ENCODE measurements around the gene SGMS1.
"Not testable (repeated sequence)": the region's sequence is repeated elsewhere in the genome, so short reads cannot be mapped to it uniquely, and the experiment has no call there.

SGMS1 gene

DNA sequence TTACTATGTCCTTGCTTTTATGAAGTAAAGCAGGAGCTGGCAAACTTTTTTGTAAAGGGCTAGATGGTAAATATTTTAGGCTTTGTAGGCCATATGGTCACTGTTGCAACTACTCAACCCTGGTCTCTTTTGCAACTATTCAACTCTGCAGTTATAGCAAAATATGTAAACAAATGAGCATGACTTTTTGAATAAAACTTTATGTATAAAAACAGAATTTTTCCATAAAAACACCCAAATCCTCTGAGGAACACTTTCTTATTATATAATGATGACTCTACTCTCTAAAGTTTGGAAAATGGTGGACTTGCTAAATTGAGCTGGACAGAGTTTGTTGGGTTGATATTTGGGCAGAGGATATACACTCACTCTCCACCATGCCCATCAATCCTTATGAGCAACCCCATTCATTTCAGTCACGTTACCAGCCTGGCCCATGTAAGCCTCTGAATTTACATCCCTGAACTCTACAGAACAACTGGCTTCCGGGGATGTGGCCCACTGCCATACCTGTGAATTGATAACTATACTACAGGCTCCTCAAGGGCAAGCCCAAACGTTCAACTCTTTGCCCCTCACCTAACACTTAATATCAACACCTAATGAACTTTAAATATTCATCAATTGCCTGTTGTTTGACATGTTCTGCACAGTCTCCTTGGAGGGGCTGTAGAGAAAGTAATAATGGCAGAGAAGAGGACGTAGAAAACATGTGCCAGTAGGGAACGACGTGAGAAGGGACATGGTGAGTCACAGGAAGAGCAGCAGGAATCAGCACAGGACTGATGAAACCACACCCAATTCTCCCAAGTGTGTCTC, 37.6 kb downstream of the SGMS1 start:
- no peak overlapping the region for H3K4me3 ChIP-seq (ENCODE audit: low read depth, low read length)

DNA sequence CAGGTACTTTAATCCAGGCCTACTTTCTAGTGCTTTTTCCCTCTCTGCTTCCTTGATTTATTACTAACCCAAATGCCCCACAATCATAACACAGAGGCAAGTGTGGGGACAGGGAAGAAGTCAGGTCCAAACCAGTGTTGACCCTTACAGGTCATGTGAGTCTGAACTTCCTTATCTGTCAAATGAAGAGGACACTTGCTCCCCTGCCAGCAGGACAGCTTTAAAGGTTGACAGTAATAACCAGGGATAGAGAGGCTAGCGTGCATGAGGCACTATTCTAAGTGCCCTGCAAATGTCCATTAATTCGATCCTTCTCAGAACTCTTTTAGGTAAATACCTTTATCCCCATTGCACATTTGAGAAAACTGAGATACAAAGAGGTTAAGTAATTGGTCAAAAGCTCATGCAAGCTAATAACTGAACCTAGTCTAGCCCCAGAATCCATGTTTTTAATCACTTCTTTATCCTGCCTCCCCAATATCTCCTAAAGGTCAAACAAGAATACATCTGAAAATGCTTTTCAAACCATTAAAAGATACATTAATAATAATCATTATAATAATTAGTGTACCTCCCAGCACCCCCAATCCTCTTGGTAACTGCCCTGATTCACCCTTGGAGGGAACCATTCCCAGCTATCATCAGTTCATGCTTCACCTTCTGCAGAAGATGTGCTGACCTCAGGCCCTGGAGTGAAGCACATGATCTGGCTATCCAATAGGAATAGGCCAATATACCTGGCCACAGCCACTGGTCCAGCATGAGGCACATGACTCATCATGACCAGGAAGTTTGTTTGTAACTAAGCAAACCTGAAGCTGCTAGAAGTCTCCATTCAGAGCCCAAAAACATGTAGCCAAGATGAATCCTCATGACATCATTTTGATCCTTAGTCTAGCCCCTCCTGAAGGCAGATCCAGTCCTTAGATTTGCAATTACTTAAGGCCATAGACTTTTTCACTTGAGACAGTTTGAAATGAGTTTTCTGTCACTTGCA, 40.7 kb downstream of the SGMS1 start:
- H3K4me3 ChIP-seq (ENCODE audit: low read depth, low read length), result no peak overlapping the region

- H3K4me3 ChIP-seq (ENCODE audit: low read depth, low read length), result no peak overlapping the region
Measured at GRCh38 chr10:50582046-50582445, 41.7 kb downstream of the SGMS1 start.

DNA sequence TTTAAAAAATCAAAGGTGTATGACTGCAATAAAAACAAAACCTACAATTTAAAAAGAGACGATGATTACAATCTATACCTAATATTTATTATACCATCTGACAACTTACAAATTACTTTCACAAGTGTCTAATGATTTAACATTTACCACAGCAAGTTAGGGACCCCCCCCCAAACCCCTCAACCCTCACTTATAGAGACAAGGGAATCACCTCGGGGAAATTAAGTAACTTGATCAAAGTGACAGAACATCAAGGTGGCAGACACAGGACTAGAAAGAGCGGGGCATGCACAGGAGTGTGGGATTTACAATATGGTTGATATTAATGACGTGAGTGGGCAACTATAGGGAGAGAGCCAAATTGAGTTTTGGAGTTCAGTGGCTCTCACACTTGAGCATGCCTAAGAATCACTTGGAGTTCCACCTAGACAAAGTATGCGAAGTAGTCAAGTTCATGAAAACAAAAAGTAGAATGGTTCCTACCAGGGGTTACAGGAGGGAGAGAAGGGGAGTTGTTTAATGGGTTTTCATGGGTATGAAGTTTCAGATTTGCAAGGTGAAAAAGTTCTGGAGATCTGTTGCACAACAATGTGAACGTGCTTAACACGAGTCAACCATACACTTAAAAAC, 43.4 kb downstream of the SGMS1 start:
- no peak overlapping the region for H3K4me3 ChIP-seq (ENCODE audit: low read depth, low read length)

DNA sequence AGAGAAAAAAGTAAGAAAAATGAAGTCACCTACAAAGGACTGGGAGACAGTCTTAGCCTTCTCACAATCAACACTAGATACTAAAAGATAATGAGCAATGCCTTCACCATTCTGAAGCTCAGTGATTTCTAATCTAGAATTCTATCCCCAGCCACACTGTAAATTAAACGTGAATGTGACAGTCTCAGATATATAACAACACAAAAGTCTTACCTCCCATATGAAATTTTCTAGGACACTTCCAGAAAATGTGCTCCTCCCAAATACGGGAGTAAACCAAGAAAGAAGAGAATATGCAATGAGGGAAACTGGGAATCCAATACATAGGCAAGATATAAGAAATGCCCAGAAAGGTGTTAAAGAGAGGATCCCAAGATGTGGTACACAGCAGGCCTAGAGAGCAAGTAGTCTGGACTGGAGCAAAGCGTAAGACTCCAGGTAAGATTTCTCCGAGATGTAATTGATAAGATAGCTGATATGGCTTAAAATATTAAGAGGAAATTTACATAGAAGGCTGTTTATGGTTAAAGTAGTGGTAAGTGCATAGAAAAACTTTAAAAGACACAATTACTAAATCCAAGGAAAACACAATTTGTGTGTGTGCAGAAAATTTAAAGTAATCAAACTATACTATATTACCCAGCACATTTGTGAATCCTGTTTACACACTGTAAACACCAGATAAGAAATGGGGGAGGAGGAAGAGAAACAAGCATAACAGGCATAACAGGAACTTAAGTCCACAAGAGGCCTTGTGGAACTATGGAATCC, 44.1 kb downstream of the SGMS1 start:
- no peak overlapping the region for H3K4me3 ChIP-seq (ENCODE audit: low read depth, low read length)

DNA sequence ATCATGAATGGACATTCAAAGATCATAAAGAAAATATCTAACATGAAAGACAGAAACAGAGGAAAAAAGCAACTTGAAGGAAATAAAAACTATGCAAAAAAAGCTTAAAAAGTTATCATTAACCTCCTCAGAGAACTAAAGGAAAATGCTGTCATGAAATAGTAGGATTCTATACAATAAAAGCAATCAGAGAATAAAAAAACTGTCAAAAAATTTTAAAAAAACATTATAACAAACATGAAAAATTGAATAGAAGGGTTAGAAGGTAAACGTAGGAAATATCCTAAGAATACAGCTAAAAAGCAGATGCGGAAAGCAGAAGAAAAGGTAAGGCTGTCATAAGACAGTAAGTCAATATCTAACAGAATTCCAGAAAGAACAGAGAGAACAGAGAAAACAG, 44.8 kb downstream of the SGMS1 start:
- no peak overlapping the region for H3K4me3 ChIP-seq (ENCODE audit: low read depth, low read length)

GRCh38 chr10:50577681-50578350, 45.9 kb downstream of the SGMS1 start:
- no peak overlapping the region for H3K4me3 ChIP-seq (ENCODE audit: low read depth, low read length)

DNA sequence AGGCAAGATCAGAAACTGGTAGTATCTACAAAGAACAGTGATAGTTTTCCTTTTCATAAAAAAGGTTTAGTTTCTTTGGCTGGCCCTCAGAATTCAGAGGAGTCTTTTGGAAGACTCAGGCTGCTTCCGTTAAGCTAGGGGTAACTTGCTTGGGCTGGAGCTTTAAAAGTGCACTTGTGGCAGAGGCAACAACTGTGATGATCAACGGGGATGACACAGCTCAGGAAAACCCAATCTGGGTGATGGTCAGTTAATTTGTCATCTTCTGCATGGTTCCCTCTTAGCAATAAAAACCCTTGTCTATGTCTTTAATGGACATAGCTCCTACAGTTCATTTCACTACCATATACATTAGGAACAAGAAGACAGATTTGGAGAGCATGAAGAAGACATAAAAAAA, 46.7 kb downstream of the SGMS1 start:
- no peak overlapping the region for H3K4me3 ChIP-seq (ENCODE audit: low read depth, low read length)

DNA sequence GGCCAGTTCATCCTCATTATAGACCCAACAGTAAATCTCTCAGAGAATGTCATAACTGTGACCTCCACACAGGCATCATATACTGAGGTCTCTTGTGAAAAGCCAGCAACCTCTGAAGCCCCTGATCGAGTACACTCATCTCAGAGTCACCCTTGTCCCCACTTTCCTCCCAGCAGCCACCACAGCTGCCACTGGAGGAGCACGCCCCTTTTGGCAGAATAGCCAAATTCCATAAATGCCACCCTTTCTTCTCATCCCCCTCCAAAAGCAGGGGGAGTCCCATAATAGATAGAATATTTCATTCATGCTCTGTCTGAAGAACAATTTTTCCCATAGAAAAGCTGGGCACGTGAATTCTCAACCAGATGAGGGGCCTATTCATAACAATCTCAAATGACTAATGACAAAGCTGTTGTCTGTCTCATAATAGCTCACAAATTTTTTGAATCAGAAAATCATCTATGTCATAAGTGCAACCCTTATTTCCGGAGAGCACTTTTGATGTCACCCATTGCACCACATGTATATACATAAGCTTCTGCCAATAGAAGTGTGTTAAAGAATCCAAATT, 47.4 kb downstream of the SGMS1 start:
- no peak overlapping the region for H3K4me3 ChIP-seq (ENCODE audit: low read depth, low read length)

DNA sequence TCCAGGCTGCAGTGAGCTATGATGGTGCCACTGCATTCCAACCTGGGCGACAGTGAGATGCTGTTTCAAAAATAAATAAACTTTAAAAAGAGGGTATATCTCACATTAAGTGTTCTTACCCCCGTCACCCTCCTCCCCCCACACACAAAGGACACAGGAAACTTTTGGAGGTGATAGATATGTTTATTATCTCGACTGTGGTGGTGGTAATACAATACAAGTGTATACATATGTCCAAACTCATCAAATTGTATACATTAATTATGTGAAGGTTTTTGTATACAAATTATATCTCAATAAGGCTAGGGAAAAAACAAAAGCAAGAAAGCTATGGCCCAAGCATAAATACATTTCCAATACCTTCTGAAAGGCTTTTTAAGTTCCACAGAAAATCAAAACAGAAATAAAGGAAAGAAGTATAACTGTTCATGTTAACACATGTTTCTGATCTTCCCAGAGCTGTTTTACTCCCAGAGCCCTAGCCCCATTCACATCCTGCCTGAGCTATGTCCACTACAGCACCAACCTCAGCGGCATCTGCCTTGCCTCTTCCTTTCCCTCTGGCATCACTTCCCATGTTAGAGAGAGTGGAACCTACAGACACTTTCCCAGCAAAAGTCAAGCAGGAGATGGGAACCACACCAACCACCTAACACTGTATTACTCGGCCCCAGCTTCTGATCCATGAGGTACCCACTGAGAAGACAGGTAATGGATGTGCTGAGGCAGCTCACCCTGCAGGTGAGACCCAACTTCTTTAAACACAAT, 48.1 kb downstream of the SGMS1 start:
- no peak overlapping the region for H3K4me3 ChIP-seq (ENCODE audit: low read depth, low read length)

DNA sequence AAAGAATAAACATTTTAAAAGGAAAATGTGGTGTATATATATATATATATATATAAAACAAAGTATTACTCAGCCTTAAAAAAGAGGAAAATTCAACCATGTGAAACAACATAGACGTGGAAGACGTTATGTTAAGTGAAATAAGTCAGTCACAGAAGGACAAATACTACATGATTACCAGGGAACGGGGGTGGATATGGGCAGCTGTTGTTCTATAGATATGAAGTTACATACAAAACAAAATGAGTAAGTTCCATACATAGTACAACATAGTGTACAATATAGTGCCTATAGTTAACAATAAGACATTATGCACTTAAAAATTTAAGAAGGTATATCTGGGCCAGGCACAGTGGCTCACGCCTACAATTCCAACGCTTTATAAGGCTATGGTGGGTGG, 48.8 kb downstream of the SGMS1 start:
- H3K4me3 ChIP-seq (ENCODE audit: low read depth, low read length), result no peak overlapping the region

GRCh38 chr10:50574305-50574704, 49.5 kb downstream of the SGMS1 start:
- no peak overlapping the region for H3K4me3 ChIP-seq (ENCODE audit: low read depth, low read length)

GRCh38 chr10:50572017-50572491, 51.7 kb downstream of the SGMS1 start:
- no peak overlapping the region for H3K4me3 ChIP-seq (ENCODE audit: low read depth, low read length)

DNA sequence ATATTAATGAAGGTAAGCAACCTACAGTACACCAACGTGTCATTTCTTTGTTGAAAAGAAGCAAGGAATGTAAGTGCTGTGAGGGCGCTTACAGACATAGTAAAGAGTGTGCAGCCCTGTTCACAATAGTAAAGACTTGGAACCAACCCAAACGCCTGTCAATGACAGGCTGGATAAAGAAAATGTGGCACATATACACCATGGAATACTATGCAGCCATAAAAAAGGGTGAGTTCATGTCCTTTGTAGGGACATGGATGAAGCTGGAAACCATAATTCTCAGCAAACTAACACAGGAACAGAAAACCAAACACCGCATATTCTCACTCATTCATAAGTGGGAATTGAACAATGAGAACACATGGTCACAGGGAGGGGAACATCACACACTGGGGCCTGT, 55.0 kb downstream of the SGMS1 start:
- H3K4me3 ChIP-seq (ENCODE audit: low read depth, low read length), result not testable (repeated sequence)

DNA sequence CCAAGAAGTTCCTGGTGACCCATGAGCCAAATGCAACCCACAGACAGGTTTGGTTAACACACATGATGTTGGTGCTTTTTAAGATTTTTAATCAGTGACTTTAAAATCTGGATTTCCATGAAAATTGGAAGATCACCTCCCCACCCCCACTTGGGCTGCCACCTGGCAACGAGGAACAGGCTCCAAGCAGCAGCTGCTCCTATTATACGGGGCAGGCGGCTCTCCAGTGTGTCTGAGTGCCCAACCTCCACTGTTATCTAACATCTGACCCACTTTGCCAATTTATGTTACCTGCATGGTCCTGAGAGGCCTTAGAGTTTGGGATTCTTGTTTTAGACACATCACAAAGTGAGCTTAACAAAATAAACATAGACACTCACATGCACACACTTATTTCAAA, 56.4 kb downstream of the SGMS1 start:
- H3K4me3 ChIP-seq (ENCODE audit: low read depth, low read length), result no peak overlapping the region

GRCh38 chr10:50566150-50566549, 57.6 kb downstream of the SGMS1 start:
- no peak overlapping the region for H3K4me3 ChIP-seq (ENCODE audit: low read depth, low read length)

DNA sequence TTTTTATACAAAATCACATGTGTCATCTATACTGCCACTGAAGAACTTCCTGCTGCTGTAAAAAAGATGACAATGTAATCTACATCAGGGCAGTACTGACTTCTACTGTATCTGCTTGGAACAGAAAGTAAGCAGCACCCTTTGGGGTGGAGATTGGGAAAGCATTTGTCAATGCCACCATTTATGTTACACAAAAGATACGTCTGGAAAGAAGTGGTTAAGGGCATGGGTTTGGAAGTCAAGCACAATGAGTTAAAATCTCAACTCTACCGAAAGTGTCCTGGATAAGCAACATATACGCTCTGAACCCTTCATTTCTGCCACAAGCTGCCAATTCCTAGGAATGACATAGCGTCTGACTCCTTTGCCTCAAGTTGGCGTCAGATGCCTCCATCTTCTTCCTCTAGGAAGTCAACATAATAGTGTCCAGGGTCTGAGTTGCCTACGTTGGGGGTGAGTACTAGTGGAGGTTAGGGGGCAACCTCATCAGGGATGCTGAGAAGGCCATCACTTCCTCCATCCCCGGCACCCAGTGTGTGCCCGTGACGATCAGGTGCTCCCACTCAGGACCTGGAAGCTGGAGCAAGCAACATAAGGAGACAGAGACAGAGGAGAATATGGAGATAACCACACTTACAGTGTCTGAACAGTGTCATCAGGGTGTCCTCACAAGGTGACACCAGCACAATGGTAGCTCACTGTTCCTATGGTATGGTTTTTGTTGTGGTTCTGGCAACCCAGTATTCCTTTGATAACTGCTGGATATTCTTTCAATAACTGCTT, 58.3 kb downstream of the SGMS1 start:
- no peak overlapping the region for H3K4me3 ChIP-seq (ENCODE audit: low read depth, low read length)

GRCh38 chr10:50563906-50564305, 59.9 kb downstream of the SGMS1 start:
- no peak overlapping the region for H3K4me3 ChIP-seq (ENCODE audit: low read depth, low read length)
